Measurements from ENCODE around the gene CYRIA.

Gene CYRIA

GRCh38 chr2:16674154-16674553 is 8.5 kb upstream of the CYRIA start:
- Histone ChIP-seq H3K36me3 (ENCODE audit: control insufficient read depth, insufficient read depth, low read length) (no peaks in the 10 kb centered on the region), H3K27ac (ENCODE audit: insufficient read depth, low read depth, low read length, poor library complexity, severe bottlenecking) (no peak overlapping the region), H3K27me3 (ENCODE audit: control insufficient read depth, insufficient read depth, low read length, poor library complexity, severe bottlenecking) (no peaks in the 10 kb centered on the region), H3K4me1 (ENCODE audit: control insufficient read depth, insufficient read depth, low read length) (no peaks in the 10 kb centered on the region), H3K4me3 (ENCODE audit: insufficient read depth, low read depth, low read length) (no peak overlapping the region), H3K9me3 (ENCODE audit: control insufficient read depth, low read length) (no peaks in the 10 kb centered on the region)
- WGBS, 2 experiments: no CpG with 5 or more reads among the region's 1 CpG

GRCh38 chr2:16671760-16672159 is 6.1 kb upstream of the CYRIA start:
- no peak overlapping the region for H3K4me3 ChIP-seq (ENCODE audit: insufficient read depth, low read depth, low read length)
- H3K36me3 ChIP-seq (ENCODE audit: control insufficient read depth, insufficient read depth, low read length): no peaks in the 10 kb centered on the region
- no peaks in the 10 kb centered on the region for H3K9me3 ChIP-seq (ENCODE audit: control insufficient read depth, low read length)
- H3K27ac ChIP-seq (ENCODE audit: insufficient read depth, low read depth, low read length, poor library complexity, severe bottlenecking): no peak overlapping the region
- no peaks in the 10 kb centered on the region for H3K4me1 ChIP-seq (ENCODE audit: control insufficient read depth, insufficient read depth, low read length)
- H3K27me3 ChIP-seq (ENCODE audit: control insufficient read depth, insufficient read depth, low read length, poor library complexity, severe bottlenecking): peaks cover 2% of the 10 kb centered on the region
- 89 to 100% methylated on average over 1 of the region's 1 CpG for WGBS, 2 experiments

GRCh38 chr2:16669388-16669787 is 3.8 kb upstream of the CYRIA start:
- Histone ChIP-seq H3K27me3 (ENCODE audit: control insufficient read depth, insufficient read depth, low read length, poor library complexity, severe bottlenecking) (peaks cover 23% of the 10 kb centered on the region), H3K4me3 (ENCODE audit: insufficient read depth, low read depth, low read length) (no peak overlapping the region), H3K36me3 (ENCODE audit: control insufficient read depth, insufficient read depth, low read length) (no peaks in the 10 kb centered on the region), H3K4me1 (ENCODE audit: control insufficient read depth, insufficient read depth, low read length) (peaks cover 10% of the 10 kb centered on the region), H3K9me3 (ENCODE audit: control insufficient read depth, low read length) (no peaks in the 10 kb centered on the region), H3K27ac (ENCODE audit: insufficient read depth, low read depth, low read length, poor library complexity, severe bottlenecking) (no peak overlapping the region)
- 84 to 88% methylated on average over 3 of the region's 3 CpGs for WGBS, 2 experiments

- H3K4me1 ChIP-seq (ENCODE audit: control insufficient read depth, insufficient read depth, low read length): peaks cover 15% of the 10 kb centered on the region
- no peak overlapping the region for H3K4me3 ChIP-seq (ENCODE audit: insufficient read depth, low read depth, low read length)
- no peak overlapping the region for H3K27ac ChIP-seq (ENCODE audit: insufficient read depth, low read depth, low read length, poor library complexity, severe bottlenecking)
- 45 to 48% methylated on average over 8 of the region's 8 CpGs for WGBS, 2 experiments
- H3K27me3 ChIP-seq (ENCODE audit: control insufficient read depth, insufficient read depth, low read length, poor library complexity, severe bottlenecking): peaks cover 25% of the 10 kb centered on the region
- no peaks in the 10 kb centered on the region for H3K9me3 ChIP-seq (ENCODE audit: control insufficient read depth, low read length)
- H3K36me3 ChIP-seq (ENCODE audit: control insufficient read depth, insufficient read depth, low read length): no peaks in the 10 kb centered on the region
Measured at GRCh38 chr2:16666449-16666801, 791 bp upstream of the CYRIA start.

DNA sequence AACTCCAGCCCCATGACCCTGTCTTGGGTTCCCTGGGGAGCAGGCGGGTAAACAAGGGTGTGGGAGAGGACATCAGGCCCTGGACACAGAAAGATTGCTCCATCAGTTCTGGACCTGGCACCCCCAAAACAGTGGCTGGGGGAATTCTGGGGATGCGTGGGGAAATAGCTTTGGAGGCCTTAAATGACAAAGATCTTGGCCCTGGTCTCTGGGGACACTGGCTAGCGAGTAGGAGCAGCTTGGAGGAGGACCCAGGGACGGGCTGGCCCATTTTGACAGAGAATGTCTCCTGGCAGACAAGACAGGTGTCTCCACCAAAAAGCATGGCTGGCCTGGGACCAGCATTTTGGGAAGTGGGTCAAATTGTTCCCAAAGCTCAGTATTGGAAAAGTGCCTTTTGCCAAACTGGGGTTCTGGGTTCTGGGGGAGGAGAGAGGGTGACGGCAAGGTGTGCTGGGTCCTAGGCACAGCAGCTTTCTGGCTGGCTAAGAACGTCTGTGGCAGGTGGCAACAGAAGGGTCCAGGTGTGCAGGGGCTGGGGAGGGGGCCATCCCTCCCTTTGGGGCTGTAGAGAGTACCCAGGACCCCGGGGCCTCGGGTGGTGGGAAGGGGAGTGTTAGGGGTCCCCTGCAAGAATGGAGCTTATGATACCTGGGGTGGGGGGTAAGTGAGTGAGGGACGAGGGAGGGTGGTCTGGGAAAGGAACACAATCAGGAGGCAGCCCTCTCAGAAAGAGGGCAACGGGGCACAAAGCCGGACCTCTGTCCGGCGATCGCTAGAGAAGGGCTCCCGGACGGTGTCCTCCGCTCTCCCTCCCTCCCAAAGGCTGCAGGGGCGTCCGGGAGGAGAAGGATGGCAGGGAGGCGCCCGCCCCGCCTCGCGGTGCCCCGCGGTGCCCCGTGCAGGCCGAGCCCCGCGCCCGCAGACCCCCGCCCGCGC is 556 bp downstream of the CYRIA start:
- peaks cover 25% of the 10 kb centered on the region for H3K27me3 ChIP-seq (ENCODE audit: control insufficient read depth, insufficient read depth, low read length, poor library complexity, severe bottlenecking)
- H3K4me1 ChIP-seq (ENCODE audit: control insufficient read depth, insufficient read depth, low read length): peaks cover 15% of the 10 kb centered on the region
- WGBS, 2 experiments: 13% methylated on average over 34 of the region's 34 CpGs
- H3K9me3 ChIP-seq (ENCODE audit: control insufficient read depth, low read length): no peaks in the 10 kb centered on the region
- H3K27ac ChIP-seq (ENCODE audit: insufficient read depth, low read depth, low read length, poor library complexity, severe bottlenecking): no peak overlapping the region
- H3K4me3 ChIP-seq (ENCODE audit: insufficient read depth, low read depth, low read length): peak overlapping the region; percentile 39
- no peaks in the 10 kb centered on the region for H3K36me3 ChIP-seq (ENCODE audit: control insufficient read depth, insufficient read depth, low read length)

DNA sequence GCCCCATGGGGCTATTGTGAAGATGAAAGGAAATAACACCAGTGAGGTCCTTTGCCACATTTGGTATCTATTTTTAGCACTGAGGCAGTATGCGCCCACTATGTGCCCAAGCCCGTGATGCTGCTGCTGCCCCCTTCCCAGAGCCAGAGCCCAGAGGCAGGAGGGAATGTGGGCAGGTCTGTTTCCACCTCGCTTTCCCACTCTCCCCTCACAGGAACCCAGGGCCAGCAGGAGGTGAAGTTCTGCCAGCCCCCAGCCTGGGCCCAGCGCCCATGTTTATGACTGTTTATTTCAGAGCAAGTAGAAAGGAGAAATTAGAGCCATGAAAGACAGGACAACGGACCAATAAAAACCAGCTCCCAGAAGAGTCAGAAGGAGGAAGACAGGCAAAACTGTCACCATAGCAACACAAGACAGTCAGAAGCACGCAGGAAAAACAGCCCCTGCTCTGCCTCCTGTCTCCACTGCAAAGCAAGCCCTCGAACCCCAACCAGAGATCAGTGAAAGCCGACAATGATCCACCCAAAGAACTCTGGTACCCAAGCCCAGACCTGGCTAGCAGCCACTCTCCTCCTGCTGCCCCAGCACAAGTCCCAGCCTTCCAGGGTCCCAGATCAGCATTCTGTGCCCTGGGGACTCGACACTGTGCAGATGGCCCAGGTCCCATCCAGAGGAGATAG is 1.4 kb downstream of the CYRIA start:
- no peaks in the 10 kb centered on the region for H3K9me3 ChIP-seq (ENCODE audit: control insufficient read depth, low read length)
- H3K27ac ChIP-seq (ENCODE audit: insufficient read depth, low read depth, low read length, poor library complexity, severe bottlenecking): no peak overlapping the region
- whole genome bisulfite sequencing, 2 experiments: 66 to 69% methylated on average over 9 of the region's 9 CpGs
- H3K4me1 ChIP-seq (ENCODE audit: control insufficient read depth, insufficient read depth, low read length): peaks cover 15% of the 10 kb centered on the region
- H3K36me3 ChIP-seq (ENCODE audit: control insufficient read depth, insufficient read depth, low read length): no peaks in the 10 kb centered on the region
- H3K27me3 ChIP-seq (ENCODE audit: control insufficient read depth, insufficient read depth, low read length, poor library complexity, severe bottlenecking): peaks cover 25% of the 10 kb centered on the region
- H3K4me3 ChIP-seq (ENCODE audit: insufficient read depth, low read depth, low read length): no peak overlapping the region

GRCh38 chr2:16663121-16663905 is 2.3 kb downstream of the CYRIA start:
- no peaks in the 10 kb centered on the region for H3K36me3 ChIP-seq (ENCODE audit: control insufficient read depth, insufficient read depth, low read length)
- no peak overlapping the region for H3K4me3 ChIP-seq (ENCODE audit: insufficient read depth, low read depth, low read length)
- no peak overlapping the region for H3K27ac ChIP-seq (ENCODE audit: insufficient read depth, low read depth, low read length, poor library complexity, severe bottlenecking)
- no peaks in the 10 kb centered on the region for H3K9me3 ChIP-seq (ENCODE audit: control insufficient read depth, low read length)
- WGBS, 2 experiments: 94 to 98% methylated on average over 4 of the region's 4 CpGs
- H3K27me3 ChIP-seq (ENCODE audit: control insufficient read depth, insufficient read depth, low read length, poor library complexity, severe bottlenecking): peaks cover 25% of the 10 kb centered on the region
- peaks cover 15% of the 10 kb centered on the region for H3K4me1 ChIP-seq (ENCODE audit: control insufficient read depth, insufficient read depth, low read length)

DNA sequence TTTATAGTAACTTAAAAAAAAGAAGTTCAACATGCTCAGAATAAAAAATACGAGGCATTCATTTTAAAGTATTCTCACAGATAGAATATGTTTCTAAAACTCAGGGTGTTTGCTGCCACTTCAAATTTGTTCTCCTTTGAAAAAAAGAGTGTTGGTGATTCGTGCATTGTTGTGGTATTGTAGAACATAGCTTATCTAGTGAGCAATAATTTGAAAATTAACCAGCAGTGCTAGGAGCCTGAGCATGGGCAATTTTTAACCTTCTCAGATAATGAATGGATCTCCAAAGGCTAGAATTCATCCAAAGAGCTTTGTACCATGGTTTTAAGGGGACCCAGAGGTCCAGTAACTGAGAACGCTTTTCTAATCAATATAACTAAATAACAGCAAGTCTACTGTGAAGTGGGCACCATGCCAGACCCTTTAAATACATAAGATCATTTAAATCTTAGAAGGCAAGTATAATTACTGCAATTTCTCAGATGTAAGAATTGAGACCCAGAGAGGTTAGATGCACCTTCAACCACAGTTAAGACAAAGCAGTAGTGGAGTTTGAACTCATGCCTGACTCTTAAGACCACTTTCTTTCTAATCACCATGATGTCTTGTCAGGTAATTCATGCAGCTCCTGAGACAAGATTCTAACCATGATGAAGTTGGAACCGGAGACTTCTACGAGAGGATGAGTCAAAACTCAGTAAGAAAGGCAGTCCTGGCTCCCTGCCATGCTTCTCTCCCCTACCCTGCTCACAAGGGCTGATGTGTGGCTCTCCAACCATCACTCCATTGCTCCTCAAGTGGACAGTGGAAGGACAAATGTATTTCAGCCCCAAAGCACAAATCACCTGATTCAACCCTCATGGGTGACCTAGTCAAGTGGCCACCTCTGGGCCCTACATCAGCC is 3.4 kb downstream of the CYRIA start:
- H3K27ac ChIP-seq (ENCODE audit: insufficient read depth, low read depth, low read length, poor library complexity, severe bottlenecking): no peak overlapping the region
- H3K4me3 ChIP-seq (ENCODE audit: insufficient read depth, low read depth, low read length): no peak overlapping the region
- H3K9me3 ChIP-seq (ENCODE audit: control insufficient read depth, low read length): no peaks in the 10 kb centered on the region
- no peaks in the 10 kb centered on the region for H3K36me3 ChIP-seq (ENCODE audit: control insufficient read depth, insufficient read depth, low read length)
- H3K27me3 ChIP-seq (ENCODE audit: control insufficient read depth, insufficient read depth, low read length, poor library complexity, severe bottlenecking): peaks cover 25% of the 10 kb centered on the region
- H3K4me1 ChIP-seq (ENCODE audit: control insufficient read depth, insufficient read depth, low read length): peaks cover 15% of the 10 kb centered on the region
- 85 to 89% methylated on average over 4 to 5 of the region's 5 CpGs for WGBS, 2 experiments

- H3K36me3 ChIP-seq (ENCODE audit: control insufficient read depth, insufficient read depth, low read length): no peaks in the 10 kb centered on the region
- peaks cover 21% of the 10 kb centered on the region for H3K27me3 ChIP-seq (ENCODE audit: control insufficient read depth, insufficient read depth, low read length, poor library complexity, severe bottlenecking)
- no peak overlapping the region for H3K4me3 ChIP-seq (ENCODE audit: insufficient read depth, low read depth, low read length)
- no peaks in the 10 kb centered on the region for H3K9me3 ChIP-seq (ENCODE audit: control insufficient read depth, low read length)
- no peak overlapping the region for H3K27ac ChIP-seq (ENCODE audit: insufficient read depth, low read depth, low read length, poor library complexity, severe bottlenecking)
- peaks cover 15% of the 10 kb centered on the region for H3K4me1 ChIP-seq (ENCODE audit: control insufficient read depth, insufficient read depth, low read length)
- 90 to 91% methylated on average over 3 to 4 of the region's 4 CpGs for WGBS, 2 experiments
Measured at GRCh38 chr2:16661526-16661925, 4.1 kb downstream of the CYRIA start.

Data from ectodermal cell (in vitro differentiated cells).